GM12878 (cell line): ENCODE results near the gene ADIPOR1. TPM values are rescaled to one million over a fixed set of nuclear protein-coding genes. Genes with fewer than 3 reads are reported as not detected.

Experiments used
- ATAC-seq: fragments of 200-7000 bp; cut with Tn5 transposase; 3 replicates; pipeline ENCODE4 v1.9.1; 2020; ENCODE audit warnings: mild to moderate bottlenecking, moderate library complexity
- BruUV-seq: library from RNA; stranded (reverse); fragments of 400-500 nt; replicated peaks from 2 replicates; lab custom pipeline; 2021; lab: Mats Ljungman, UMichigan
- CTCF ChIA-PET: fragments of 300-600 bp; sonication (Branson Sonifier 250); formaldehyde crosslinking; extraction: SDS; loops from one replicate; lab custom pipeline; 2021; ENCODE audit warnings: inconsistent platforms; lab: Yijun Ruan, JAX
- POLR2A ChIA-PET: fragments of 350-600 bp; formaldehyde crosslinking; extraction: SDS; loops from one replicate; lab custom pipeline; 2021; ENCODE audit warnings: inconsistent platforms; lab: Charles Lee
- RAD21 ChIA-PET: fragments of 300-600 bp; sonication (Branson Sonifier 250); formaldehyde crosslinking; loops from one replicate; lab custom pipeline; 2023; ENCODE audit warnings: antibody characterized with exemption; ENCODE audit not compliant: unreplicated experiment; lab: Charles Lee
- SMC1A ChIA-PET: fragments of 300-600 bp; sonication (Branson Sonifier 250); formaldehyde crosslinking; loops from one replicate; lab custom pipeline; 2023; ENCODE audit not compliant: unreplicated experiment, uncharacterized antibody; lab: Charles Lee
- DNase-seq: peaks from one replicate; pipeline ENCODE4 v3.0.0-alpha.2; 2011; ENCODE audit warnings: low read depth, low spot score
- FAIRE-seq: peaks from 3 replicates; lab custom pipeline; 2011; peaks lifted over from hg19 to GRCh38; lab: Jason Lieb, UNC
- H2AFZ ChIP-seq: 2 replicates; pipeline ENCODE4 v1.6.0; 2011; ENCODE audit warnings: low read depth, low read length, control low read depth; ENCODE audit not compliant: control insufficient read depth
- H3K27ac ChIP-seq: 2 replicates; pipeline ENCODE4 v1.5.1; 2011; ENCODE audit warnings: control low read depth; ENCODE audit not compliant: control insufficient read depth, insufficient read depth
- H3K27me3 ChIP-seq, 2 experiments: replicated peaks in 1 of 2; 2 replicates each; pipeline versions ENCODE4 v1.6.0 to v1.6.1; 2011; ENCODE audit warnings: low read length in 1 of 2; ENCODE audit not compliant: control insufficient read depth in 2 of 2, insufficient read depth in 2 of 2
- H3K36me3 ChIP-seq, 2 experiments: 2 replicates each; pipeline ENCODE4 v1.5.1; 2011; ENCODE audit warnings: low read length in 1 of 2; ENCODE audit not compliant: control insufficient read depth in 2 of 2, insufficient read depth in 2 of 2
- H3K4me1 ChIP-seq: 2 replicates; pipeline ENCODE4 v1.6.1; 2011; ENCODE audit warnings: mild to moderate bottlenecking, low read length, moderate library complexity, mixed read lengths; ENCODE audit not compliant: control insufficient read depth, insufficient read depth
- H3K4me2 ChIP-seq: 2 replicates; pipeline ENCODE4 v1.6.0; 2011; ENCODE audit warnings: control low read depth; ENCODE audit not compliant: control insufficient read depth, insufficient read depth
- H3K4me3 ChIP-seq: fragments of 200-600 bp; sonication (generic); 2 replicates; pipeline ENCODE4 v1.5.1; 2016
- H3K79me2 ChIP-seq: 2 replicates; pipeline ENCODE4 v1.6.0; 2011; ENCODE audit warnings: low read length; ENCODE audit not compliant: control insufficient read depth, insufficient read depth
- H3K9ac ChIP-seq: 2 replicates; pipeline ENCODE4 v1.8.0; 2011; ENCODE audit warnings: low read length, control low read depth, mixed read lengths; ENCODE audit not compliant: control insufficient read depth, insufficient read depth
- H3K9me3 ChIP-seq: replicated peaks from 3 replicates; pipeline ENCODE4 v1.5.1; 2011; ENCODE audit warnings: mild to moderate bottlenecking, low read length; ENCODE audit not compliant: control insufficient read depth, insufficient read depth
- H4K20me1 ChIP-seq: 2 replicates; pipeline ENCODE4 v1.6.0; 2011; ENCODE audit not compliant: control insufficient read depth, insufficient read depth
- E2F4 ChIP-seq: IDR thresholded peaks from 2 replicates; pipeline ENCODE4 v1.6.1; 2012; ENCODE audit warnings: low read depth, low read length, improper control_type of control experiment
- HDAC2 ChIP-seq: fragments of 200-600 bp; sonication (generic); IDR thresholded peaks from 2 replicates; pipeline ENCODE4 v1.6.1; 2017
- HDGF ChIP-seq: fragments of 450-650 bp; IDR thresholded peaks from 2 replicates; pipeline ENCODE4 v1.6.1; 2016; ENCODE audit warnings: antibody characterized with exemption
- JUND ChIP-seq: IDR thresholded peaks from 2 replicates; pipeline ENCODE4 v1.6.1; 2012; ENCODE audit warnings: low read depth, mild to moderate bottlenecking, low read length, improper control_type of control experiment, moderate library complexity
- LARP7 ChIP-seq: fragments of 450-650 bp; IDR thresholded peaks from 2 replicates; pipeline ENCODE4 v1.6.1; 2017; ENCODE audit warnings: mild to moderate bottlenecking
- MEF2A ChIP-seq: IDR thresholded peaks from 2 replicates; pipeline ENCODE4 v1.6.1; 2011; ENCODE audit warnings: low read depth, mild to moderate bottlenecking, low read length, moderate library complexity; ENCODE audit not compliant: insufficient read depth
- NFXL1 ChIP-seq: fragments of 450-650 bp; IDR thresholded peaks from 2 replicates; pipeline ENCODE4 v1.6.1; 2017; ENCODE audit warnings: antibody characterized with exemption, mild to moderate bottlenecking, borderline replicate concordance
- NFYB ChIP-seq: IDR thresholded peaks from 2 replicates; pipeline ENCODE4 v1.6.1; 2011; ENCODE audit warnings: low read depth, mild to moderate bottlenecking, low read length, improper control_type of control experiment, moderate library complexity; ENCODE audit not compliant: insufficient read depth
- RBBP5 ChIP-seq: fragments of 200-600 bp; sonication (generic); conservative IDR thresholded peaks from 2 replicates; pipeline ENCODE4 v1.6.1; 2016
- SIN3A ChIP-seq: IDR thresholded peaks from 2 replicates; pipeline ENCODE4 v1.6.1; 2012; ENCODE audit warnings: low read depth, low read length, improper control_type of control experiment
- SP1 ChIP-seq: IDR thresholded peaks from one replicate; pipeline ENCODE4 v1.6.1; 2011; ENCODE audit warnings: low read depth, low read length
- ZBTB4 ChIP-seq: fragments of 450-650 bp; formaldehyde crosslinking; IDR thresholded peaks from 2 replicates; pipeline ENCODE4 v1.4.0; 2022; ENCODE audit warnings: mild to moderate bottlenecking, moderate library complexity
- WGBS: methylation state at CpG from one replicate; pipeline ENCODE4 v1.1.6; 2016; ENCODE audit warnings: low lambda C conversion rate; ENCODE audit not compliant: insufficient replicate concordance, insufficient coverage; ENCODE audit errors: missing lambda C conversion rate; 5-methylcytosine and 5-hydroxymethylcytosine counted together
- in situ Hi-C: fragments of 300-500 bp; cut with MboI; formaldehyde crosslinking; loops from 9 replicates; pipeline ENCODE4 v1.14.3; 2018; ENCODE audit warnings: mixed read lengths
- intact Hi-C: fragments of 100-400 bp; cut with micrococcal nuclease; formaldehyde crosslinking; loops from one replicate; pipeline ENCODE4 v1.14.2; 2022; ENCODE audit not compliant: unreplicated experiment
- polyA plus RNA-seq, 11 experiments: library from polyadenylated mRNA; depleted of rRNA in 4 of 11; unstranded in 6 of 11; stranded (reverse) in 5 of 11; fragments of >200 nt; fragmentation: Nextera tagmentation in 4 of 11; fragmentation: Illumina TruSeq in 1 of 11; extraction: Ambion mirVana in 4 of 11; extraction: Trizol in 1 of 11; gene quantifications; 1 replicate in 1 of 11; 2 replicates in 10 of 11; pipeline versions ENCODE4 v1.2.1 to v1.2.3, GENCODE V29; 2011 to 2016; ENCODE audit warnings: inconsistent platforms in 2 of 11, missing spikeins in 2 of 11, low read depth in 1 of 11
- total RNA-seq, 4 experiments: library from RNA; depleted of rRNA in 3 of 4; stranded (reverse); fragments of >200 nt in 3 of 4; fragmentation: Illumina TruSeq in 1 of 4; extraction: Trizol in 1 of 4; gene quantifications; 2 replicates each; pipeline versions ENCODE4 v1.2.1 to v1.2.3, GENCODE V29; 2013 to 2021

The ADIPOR1 gene
- total and polyA plus RNA-seq, 10 of the 15 experiments (the other 5 are each of a cell fraction or from before 2014, with no cell fraction given) = 18.4 to 122 (median 65.6) TPM

- TF ChIP-seq SP1 (no peak), RBBP5 (no peak), JUND (no peak), NFYB (no peak), HDGF (no peak)
Observed at GRCh38 chr1:202968351-202968750, 10.2 kb upstream of the ADIPOR1 start (continued).

- peak; percentile 90 for FAIRE-seq
- intact Hi-C loops = loop anchor here (2.0 kb wide), 2 partner anchors 31 to 41 kb away; partner anchors contain the start of gene KLHL12
- CTCF ChIA-PET = interaction anchor here (0.6 to 1.5 kb wide), 17 partner anchors 8 to 1110 kb away, joined by 3 to 10 read pairs (median 4); partner anchors contain the start of gene KLHL12
- Histone ChIP-seq H3K9ac (peak overlapping the region; percentile 53), H3K36me3 (no peaks in the 10 kb centered on the region; a peak in 2 of 4 replicates), H3K27me3 (0 out of 4 replicates have a peak, but pooled peaks cover 0 to 2% of the 10 kb centered on the region in 2 experiments), H3K4me2 (peak overlapping the region; percentile 95), H3K4me3 (peak overlapping the region; percentile 82), H2AFZ (peak overlapping the region; percentile 91), H3K79me2 (peaks cover 7% of the 10 kb centered on the region), H4K20me1 (no peaks in the 10 kb centered on the region), H3K27ac (peak overlapping the region; percentile 34; the same call in 1 of the 2 replicates), H3K9me3 (no peaks in the 10 kb centered on the region), H3K4me1 (peaks cover 23% of the 10 kb centered on the region)
- TF ChIP-seq E2F4 (peak; percentile 63; the same call in 1 of the 2 replicates), HDAC2 (no peak), LARP7 (0 out of 2 replicates have a peak, but pooled peaks have one; percentile 41), SIN3A (0 out of 2 replicates have a peak, but pooled peaks have one; percentile 7), MEF2A (no peak), NFXL1 (no peak), ZBTB4 (CRISPR knock-in tag) (no peak)
- SMC1A ChIA-PET = interaction anchor here (0.7 to 1.5 kb wide), 8 partner anchors 8 to 301 kb away, joined by 3 to 8 read pairs (median 3); partner anchors contain the start of gene TMEM183A
- WGBS = under 1% methylated on average over 21 of the region's 21 CpGs
- in situ Hi-C loops = no loop called here
- RAD21 ChIA-PET = interaction anchor here (0.8 to 1.4 kb wide), 5 partner anchors 8 to 1013 kb away, joined by 3 to 4 read pairs (median 4); partner anchors contain the start of genes TIMM17A and TMEM183A
- POLR2A ChIA-PET = interaction anchor here (0.6 to 1.6 kb wide), 4 partner anchors 8 to 39 kb away, joined by 3 to 10 read pairs (median 4); partner anchors contain the start of gene TMEM183A
- BruUV-seq = no TSS peak
- no peak for DNase-seq
- peak; percentile 44 for ATAC-seq
Observed at GRCh38 chr1:202967684-202968281, 9.7 kb upstream of the ADIPOR1 start.
